ENCODE data around the gene WHAMM.
"Not testable (repeated sequence)": the region's sequence is repeated elsewhere in the genome, so short reads cannot be mapped to it uniquely, and the experiment has no call there.

Gene WHAMM

GRCh38 chr15:82838096-82838735, 28.8 kb downstream of the WHAMM start:
- no peak for DNase-seq (ENCODE audit: low spot score)

GRCh38 chr15:82839136-82839535, 29.7 kb downstream of the WHAMM start:
- no peak for DNase-seq (ENCODE audit: low spot score)

- DNase-seq (ENCODE audit: low spot score): no peak
These were observed 30.7 kb downstream of the WHAMM start for GRCh38 chr15:82840166-82840565.

- no peak for DNase-seq (ENCODE audit: low spot score)
These were observed 34.1 kb downstream of the WHAMM start for GRCh38 chr15:82843566-82843965.

- no peak for DNase-seq (ENCODE audit: low spot score)
These were observed 36.3 kb downstream of the WHAMM start for GRCh38 chr15:82845686-82846085.

- peak; percentile 17 for DNase-seq (ENCODE audit: low spot score)
These were observed 37.2 kb downstream of the WHAMM start for GRCh38 chr15:82846621-82847020.

- no peak for DNase-seq (ENCODE audit: low spot score)
These were observed 38.3 kb downstream of the WHAMM start for GRCh38 chr15:82847703-82848102.

GRCh38 chr15:82848241-82848993, 39.0 kb downstream of the WHAMM start:
- peak; percentile 57 for DNase-seq (ENCODE audit: low spot score)

- DNase-seq (ENCODE audit: low spot score): peak; percentile 98
These were observed 40.4 kb downstream of the WHAMM start for GRCh38 chr15:82849556-82850512.

GRCh38 chr15:82850731-82851130, 41.3 kb downstream of the WHAMM start:
- no peak for DNase-seq (ENCODE audit: low spot score)

- no peak for DNase-seq (ENCODE audit: low spot score)
These were observed 42.0 kb downstream of the WHAMM start for GRCh38 chr15:82851306-82851850.

GRCh38 chr15:82851981-82852511, 42.6 kb downstream of the WHAMM start:
- DNase-seq (ENCODE audit: low spot score): no peak

GRCh38 chr15:82852941-82853561, 43.6 kb downstream of the WHAMM start:
- DNase-seq (ENCODE audit: low spot score): peak; percentile 88

- no peak for DNase-seq (ENCODE audit: low spot score)
These were observed 45.1 kb downstream of the WHAMM start for GRCh38 chr15:82854554-82854953.

- peak; percentile 21 for DNase-seq (ENCODE audit: low spot score)
These were observed 46.1 kb downstream of the WHAMM start for GRCh38 chr15:82855286-82856100.

GRCh38 chr15:82856397-82857170, 47.2 kb downstream of the WHAMM start:
- no peak for DNase-seq (ENCODE audit: low spot score)

- no peak for DNase-seq (ENCODE audit: low spot score)
These were observed 49.5 kb downstream of the WHAMM start for GRCh38 chr15:82858932-82859331.

GRCh38 chr15:82862886-82863285, 53.5 kb downstream of the WHAMM start:
- no peak for DNase-seq (ENCODE audit: low spot score)

- DNase-seq (ENCODE audit: low spot score): no peak
These were observed 55.5 kb downstream of the WHAMM start for GRCh38 chr15:82864967-82865366.

GRCh38 chr15:82865581-82865980, 56.2 kb downstream of the WHAMM start:
- DNase-seq (ENCODE audit: low spot score): not testable (repeated sequence)

Data from hematopoietic multipotent progenitor cell treated with erythropoietin and hydrocortisone succinate and interleukin-3 and kit ligand, for 17 days (in vitro differentiated cells).